ENCODE data around the gene UPP1. TPM values are rescaled to one million over a fixed set of nuclear protein-coding genes. Genes with fewer than 3 reads are reported as not detected.
A peak's percentile ranks its signal among the peaks of the same experiment; 100 is the strongest.

The UPP1 gene
- total RNA-seq, result 204 TPM

DNA sequence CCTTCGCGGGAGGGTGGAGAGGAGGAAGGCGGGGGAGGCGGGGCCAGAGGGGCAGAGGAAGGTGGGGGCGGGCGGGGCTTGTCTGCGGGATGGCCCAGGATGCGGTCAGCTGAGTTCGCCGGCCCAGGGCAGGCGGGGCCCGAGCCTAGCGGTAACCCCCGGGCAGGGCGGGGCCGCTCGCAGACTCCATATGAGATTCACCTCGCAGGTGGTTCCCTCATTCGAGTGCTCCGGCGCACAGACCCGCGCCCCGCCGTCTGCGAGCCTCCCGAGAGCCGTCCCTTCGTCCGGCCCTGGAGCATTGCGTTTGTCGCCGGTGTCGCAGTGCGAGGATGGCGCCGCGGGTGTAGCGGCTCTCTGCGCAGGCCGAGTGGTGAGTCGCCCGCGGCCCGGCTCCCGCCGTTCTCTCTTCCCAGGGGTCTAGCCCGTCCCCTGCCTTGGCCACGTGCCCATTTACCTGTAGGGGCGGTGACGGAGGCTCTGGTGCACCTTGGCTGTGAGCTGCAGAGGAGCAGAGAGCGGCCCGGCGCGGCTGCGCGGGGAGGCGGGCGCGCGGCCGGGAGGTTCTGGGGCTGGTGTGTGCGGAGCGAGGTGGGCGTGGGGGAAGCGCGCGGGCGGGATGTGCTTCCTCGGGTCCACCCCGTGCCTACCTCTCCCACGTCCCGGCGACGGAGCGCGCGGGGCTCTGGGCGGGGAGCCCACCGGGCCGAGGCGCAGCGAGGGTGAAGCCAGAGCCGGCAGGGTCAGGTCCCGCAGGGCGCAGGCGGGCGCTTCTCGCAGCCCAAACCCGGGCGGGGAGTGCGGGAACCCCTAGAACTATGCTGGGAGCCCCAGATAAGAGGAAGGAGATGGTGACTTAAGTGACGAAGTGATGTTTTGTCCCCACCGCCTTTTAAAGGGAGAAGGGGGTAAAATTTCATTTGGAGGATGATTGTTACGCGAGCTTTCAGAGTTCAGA is at the start of gene UPP1:
TSS of gene UPP1 (plus strand) at position 220 of the 958 bp plus-strand sequence. CDS start 5,519 bp downstream, outside the sequence.
- ATAC-seq, result peak; percentile 88

DNA sequence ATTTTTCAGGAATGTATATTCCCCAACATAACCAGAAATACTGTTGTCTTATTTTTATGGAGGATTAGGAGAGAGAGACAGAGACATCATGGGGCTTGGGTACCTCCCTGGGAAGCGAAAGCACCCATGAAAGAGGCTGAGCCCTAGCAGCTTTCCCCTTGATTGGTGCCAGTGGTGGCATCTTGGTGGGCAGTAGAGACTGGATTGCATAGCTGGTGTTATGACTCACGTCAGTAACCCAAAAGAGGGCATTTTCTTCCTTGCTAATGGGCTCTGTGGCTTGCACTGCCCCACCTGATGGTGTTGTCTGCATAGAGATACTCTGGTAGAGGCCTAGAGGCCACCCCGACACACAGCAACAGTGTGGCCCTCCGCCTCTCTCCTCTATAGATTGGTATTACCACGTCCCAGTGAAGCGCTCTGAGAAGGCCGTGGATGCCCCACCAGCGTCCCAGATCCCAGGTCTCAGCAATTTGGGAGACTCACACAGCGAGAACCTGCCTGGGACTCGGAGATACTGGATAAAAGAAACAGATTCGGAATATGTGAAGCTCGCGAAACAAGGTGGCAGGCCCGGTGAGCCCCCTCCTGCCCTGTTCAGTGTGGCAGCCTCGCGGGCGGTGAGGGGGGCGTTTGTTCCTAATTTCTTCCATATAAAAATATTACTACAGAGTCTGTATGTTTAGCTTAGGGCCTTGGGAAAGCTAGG is 48.0 kb upstream of the UPP1 start:
- ATAC-seq, result no peak

DNA sequence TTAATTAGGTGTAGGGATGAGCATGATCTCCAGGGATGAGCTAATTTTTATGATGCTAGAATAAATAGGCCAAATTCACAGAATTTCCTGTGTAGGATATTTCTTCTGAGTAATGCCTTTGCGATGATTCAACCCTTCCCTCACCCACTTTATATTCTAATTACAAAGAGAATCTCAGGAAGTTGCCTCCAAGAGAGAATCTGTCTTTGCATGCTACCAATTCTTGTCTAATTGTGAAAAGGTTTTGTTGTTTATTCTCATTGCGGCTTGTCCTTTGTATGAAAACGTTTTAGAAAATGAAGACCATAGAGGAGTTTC is 47.5 kb upstream of the UPP1 start:
- no peak for ATAC-seq

DNA sequence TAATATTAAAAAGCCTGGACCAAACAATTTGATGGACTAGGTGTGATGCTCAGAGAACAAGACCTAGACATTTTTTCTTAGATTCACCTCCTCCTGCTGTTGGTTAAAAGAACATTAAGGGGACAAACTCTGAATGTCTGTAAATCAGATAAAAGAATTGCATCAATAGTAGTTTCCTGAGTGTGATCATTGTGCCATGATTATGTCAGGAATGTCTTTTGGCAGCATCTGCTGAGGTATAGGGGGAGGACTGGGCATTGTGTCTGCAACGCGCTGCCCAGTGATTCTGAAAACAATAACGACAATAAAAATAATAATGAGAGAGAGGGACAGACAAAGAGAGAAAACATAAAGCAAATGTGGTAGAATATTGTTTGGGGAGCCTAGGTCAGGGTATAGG is 46.8 kb upstream of the UPP1 start:
- ATAC-seq, result no peak

DNA sequence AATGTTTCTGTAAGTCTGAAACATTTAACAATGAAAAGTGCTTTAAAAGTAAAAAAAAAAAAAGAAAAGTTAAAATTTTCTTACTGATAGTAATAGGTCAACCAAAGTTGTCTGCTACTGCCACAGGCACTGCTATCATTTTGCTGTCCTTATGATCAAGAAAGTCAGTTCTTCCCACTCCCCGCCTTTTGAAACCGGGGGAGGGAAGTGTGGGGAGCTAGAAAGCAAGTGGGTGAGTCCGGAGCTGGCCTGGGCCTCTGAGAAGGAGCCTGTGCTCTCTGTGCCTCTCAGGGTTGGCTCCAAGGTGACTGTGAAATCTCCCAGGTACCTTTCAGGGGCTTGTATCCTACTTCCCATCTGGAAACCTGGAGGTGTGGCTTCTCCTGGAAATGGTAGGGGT is 46.4 kb upstream of the UPP1 start:
- no peak for ATAC-seq

DNA sequence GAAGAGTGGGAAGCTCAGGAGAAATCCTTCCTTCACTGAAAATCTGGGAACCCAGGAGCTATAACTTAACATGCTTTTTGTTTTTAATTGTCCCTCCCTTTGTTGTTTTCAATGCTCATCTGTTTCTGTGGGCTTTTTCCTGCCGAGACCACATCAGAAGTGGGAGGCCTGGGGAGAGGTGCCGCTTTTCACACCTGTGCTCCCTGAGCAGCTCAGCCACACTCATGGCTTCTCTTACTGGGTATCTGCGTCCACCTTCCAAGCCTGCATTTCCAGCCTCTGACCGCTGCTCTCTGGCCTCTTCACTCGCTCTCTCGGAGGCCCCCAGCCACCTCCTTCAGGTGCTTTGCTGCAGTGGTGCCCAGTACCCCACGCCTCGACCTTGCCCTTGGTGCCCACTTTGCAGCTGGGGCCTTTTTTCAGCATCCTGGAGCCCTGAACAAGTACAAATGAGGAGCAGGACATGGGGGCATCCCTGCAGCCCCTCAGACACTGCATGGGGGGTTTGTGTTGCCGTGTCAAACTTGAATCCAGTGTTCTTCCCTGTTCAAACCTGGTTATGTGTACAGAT is 43.8 kb upstream of the UPP1 start:
- no peak for ATAC-seq

DNA sequence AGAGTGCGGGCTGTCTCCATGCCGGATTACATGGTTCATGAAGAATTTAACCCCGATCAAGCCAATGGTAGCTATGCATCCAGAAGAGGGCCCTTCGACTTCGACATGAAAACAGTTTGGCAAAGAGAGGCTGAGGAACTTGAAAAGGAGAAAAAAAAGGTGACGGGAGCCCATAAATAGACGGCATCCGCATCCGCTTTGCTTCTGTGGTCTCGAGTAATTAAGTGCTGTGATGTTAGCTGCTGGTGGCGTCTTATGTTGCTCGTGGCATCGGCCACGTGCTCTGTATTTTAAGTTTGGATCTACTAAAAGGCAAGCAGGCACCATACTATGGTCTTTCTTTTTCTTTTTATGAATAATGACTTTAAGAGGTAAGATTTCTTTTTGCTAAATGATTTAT is 42.6 kb upstream of the UPP1 start:
- ATAC-seq, result no peak

DNA sequence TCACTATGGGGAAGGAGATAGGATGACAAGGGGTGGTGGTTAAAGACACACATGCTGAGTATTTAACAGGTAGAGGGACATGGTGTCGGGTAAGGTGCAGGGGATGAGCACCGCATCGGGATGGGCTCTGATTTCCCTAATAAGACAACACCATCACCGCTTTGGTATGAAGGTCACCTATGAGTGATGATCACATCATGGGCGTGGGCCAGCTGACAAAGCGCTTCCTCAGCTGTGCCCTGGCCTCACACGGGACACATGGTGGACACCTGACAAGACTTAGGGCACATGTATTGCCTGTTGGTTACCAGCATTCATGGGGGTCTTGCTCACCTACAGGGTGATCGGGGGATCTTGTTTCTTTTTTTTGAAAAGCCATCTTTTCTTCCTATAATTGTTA is 41.0 kb upstream of the UPP1 start:
- ATAC-seq, result peak; percentile 89

DNA sequence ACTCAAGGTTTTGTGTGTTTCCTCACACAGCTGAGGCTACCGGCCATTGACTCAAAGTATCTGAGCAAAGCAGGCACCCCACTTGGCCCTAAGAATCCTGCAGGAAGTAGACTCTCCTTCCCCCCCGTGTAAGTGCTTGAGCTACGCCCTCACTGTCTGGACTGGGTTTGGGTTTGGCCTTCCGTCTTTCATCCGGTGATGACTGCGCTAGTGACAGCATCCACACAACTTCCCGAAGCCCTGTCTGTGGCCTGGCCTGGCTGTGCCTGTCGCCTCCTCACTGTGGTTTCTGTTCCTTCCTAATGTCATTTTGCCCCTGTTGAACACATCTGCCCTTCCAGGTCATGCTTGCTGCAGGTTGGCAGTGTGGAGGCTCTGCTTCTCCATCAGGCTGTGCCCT is 39.2 kb upstream of the UPP1 start:
- ATAC-seq, result peak; percentile 42

DNA sequence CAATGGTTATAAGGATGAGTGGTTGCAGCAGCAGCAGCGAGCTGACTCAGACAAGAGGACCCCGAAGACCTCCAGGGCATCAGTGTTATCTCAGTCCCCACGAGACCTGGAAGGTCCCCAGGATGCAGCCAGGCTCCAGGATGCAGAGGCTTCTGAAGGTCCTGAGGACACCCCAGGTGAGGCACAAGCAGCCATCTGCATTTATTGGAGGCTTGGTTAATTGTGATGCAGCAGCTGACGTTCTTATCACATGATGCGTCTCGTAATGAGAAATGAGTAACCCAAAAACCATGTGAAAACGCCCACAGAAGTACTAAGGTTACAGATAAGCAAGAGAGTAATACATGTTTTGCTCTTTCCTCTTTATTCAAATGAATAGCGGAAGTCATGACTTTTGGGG is 36.3 kb upstream of the UPP1 start:
- no peak for ATAC-seq

DNA sequence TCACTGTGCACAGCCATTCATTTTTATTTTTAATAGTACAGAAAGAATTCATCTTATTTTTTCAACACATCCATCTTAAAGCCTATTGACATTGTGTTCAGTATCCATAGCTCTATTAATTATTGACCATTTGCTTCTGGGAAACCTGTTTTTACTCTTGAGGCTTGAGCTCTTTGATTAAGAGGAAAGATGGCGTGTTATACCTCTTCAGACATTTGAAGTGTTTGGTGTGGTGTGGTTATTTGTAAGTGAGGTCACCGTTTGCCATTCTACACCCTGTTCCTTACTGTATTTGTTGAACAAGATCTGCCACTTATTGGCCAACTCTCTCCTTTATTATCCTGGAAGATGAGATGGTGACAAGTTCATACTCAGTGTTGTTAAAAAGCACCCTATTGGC is 35.3 kb upstream of the UPP1 start:
- ATAC-seq, result peak; percentile 94

DNA sequence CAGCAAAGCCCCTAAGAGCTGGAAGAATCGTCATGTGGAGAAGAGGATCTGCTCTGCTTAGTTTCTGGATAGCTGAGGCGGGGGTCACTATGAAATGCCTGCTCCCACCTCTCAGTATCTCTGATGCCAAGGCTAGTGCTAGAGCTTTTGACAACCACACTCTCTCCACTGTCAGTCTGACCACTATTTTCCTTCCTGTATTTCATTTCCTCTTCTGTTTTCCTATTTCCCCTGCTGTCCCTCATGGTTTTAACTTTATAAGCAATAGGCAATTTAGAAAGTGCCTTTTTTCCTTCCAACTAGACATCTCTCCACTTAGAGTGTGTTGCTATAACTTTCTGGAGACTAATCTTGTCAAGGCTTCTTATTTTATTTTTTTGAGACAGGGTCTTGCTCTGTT is 30.1 kb upstream of the UPP1 start:
- ATAC-seq, result no peak

DNA sequence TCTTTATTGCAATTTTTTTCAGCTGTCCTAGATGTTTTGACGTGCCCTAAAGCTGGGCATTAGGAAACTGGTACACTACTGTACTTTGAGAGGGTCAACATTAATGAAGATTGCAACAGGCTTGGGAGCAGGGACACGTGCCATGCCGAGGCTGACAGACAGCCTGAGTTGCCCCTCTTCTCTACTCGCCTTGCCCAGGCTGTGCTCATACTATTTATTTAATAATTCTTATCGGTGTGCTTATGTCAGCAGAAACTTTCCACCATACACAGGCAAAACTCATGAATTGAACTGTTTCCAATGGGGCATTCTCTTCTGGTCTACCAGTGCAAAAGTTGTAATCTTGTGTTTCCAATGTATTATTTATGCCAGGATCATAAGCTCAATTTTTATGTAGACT is 29.4 kb upstream of the UPP1 start:
- no peak for ATAC-seq

DNA sequence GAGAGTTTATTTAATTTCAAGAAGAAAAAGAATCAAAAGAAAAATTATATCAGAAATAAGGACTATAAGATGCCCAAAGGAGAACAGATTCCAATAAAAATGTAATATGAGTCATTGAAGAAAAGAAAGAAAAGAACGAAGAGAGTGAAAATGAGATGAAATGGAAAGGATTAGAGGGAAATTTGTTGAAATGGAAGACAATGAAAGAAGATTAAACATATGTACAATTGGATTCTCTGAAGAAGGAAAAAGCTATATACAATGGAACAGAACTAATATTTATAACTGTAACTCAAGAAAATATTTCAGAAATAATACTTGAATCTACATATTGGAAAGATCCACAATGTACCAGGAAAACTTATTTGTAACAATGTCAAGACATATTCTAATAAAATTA is 25.1 kb upstream of the UPP1 start:
- ATAC-seq, result no peak

DNA sequence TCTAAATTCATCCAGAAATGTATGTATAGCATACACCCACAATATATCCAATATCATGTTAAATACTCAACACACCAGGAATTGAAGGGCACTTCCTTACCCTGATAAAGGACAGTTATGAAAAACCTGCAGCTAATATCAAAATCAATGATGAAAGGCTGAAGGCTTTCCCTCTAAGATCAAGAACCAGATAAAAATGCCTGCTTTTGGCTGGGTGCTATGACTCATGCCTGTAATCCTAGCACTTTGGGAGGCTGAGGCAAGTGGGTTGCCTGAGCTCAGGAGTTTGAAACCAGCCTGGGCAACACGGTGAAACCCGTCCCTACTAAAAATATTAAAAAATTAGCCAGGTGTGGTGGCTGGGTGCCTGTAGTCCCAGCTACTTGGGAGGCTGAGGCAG is 21.6 kb upstream of the UPP1 start:
- ATAC-seq, result no peak

DNA sequence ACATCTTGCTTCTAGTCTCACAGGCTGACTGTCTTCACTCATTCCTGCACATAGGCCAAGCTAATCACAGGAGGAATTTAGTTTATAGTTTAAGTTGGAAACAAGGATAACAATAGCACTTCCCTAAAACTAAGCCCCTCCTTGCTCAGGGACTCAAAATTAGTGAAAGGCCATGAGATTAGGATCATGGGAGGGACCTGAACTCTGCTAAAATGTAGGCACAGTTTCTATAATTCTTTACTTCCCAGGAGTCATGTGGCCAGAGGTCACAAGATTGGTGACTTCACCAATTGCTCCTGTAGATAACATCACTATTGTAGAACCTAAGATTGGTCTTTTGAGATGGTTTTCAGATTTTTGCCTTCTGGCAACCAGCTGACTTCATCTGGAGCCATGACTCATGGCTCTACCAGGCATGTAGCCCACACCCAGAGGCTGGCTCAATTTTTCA is 14.8 kb upstream of the UPP1 start:
- ATAC-seq, result no peak

DNA sequence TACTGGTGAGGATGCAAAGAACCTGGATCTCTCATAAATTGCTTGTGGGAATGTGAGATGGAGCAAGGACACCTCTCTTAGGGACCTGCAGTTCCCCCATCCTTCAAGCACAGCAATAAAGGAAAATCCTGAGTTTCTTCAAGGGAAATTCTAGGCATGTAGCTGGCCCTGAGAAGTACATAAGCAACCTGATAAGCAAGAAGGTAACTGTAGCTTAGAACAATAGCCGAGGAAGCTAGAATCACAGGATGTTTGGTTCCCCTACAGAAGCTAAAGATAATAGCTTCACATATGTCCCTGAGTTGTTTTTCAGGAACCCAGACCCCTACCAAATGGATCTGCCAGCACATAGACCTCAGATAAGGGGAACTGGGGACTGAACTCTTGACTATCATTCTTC is 11.6 kb upstream of the UPP1 start:
- ATAC-seq, result no peak

DNA sequence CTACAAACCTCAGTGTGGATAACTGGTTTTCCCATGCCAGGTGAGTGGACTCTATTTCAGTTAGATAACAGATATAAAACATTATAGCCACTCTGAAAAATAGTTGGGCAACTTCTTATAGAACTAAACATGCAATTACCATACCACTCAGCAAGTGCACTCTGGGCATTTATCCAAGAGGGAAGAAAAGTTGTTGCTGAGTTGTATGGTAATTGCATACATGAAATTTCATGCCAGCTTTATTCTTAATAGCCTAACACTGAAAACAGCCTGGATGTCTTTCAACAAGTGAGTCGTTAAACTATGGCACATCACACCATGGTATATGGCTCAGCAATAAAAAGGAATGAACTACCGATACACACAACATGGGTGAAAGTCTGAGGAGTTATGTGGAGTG is 10.6 kb upstream of the UPP1 start:
- peak; percentile 42 for ATAC-seq

DNA sequence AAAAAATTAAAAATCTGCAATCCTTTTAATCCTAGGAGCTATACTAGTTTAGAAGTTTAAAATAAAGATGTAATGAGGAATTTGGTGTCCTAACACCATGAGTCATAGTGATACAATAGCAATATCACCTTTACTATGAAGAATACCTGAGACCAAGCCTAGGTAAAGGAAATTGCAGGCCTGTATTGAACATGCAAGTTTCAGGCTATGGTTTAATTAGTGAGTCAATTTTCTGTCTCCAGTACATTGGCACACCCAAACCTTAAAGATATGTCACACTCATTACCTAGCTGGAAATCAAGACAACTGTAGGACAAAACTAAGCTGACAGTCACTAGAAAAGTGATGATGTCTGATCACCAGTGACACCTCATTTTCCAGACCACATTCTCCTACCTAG is 6.7 kb upstream of the UPP1 start:
- ATAC-seq, result peak; percentile 75

DNA sequence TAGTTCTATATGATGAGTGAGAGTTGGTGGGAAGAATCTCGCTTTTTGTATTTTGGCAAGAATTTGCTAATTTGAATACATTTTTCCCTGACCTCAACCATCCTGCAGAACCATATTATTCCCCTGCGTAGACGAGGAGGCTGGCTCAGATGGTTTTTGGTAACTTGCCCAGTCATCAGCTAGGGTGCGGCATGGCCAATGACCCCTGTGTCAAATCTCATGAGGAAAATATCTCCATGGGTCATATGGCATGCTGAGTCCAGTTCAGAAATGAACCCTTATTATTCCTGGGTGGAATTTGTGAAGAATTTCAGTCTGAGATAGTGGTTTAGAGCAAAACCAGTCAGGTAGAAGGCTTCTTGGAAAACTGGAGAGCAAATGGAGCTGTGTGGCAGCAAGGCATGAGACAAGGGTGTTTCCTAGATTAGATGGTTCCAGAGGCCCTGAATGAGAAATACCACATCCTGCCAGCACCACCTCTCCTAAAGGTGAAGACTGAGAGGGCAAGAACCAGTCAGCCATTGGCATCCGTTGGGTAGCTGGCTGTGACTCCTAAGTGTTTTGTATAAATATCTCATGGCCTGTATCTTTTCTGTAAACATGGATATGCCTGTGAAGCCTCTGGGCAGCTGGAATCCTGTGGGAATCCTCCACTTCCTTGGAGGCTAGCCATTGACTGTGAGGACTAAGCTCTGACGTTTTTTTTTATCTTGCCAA is 5.8 kb upstream of the UPP1 start:
- ATAC-seq, result no peak

DNA sequence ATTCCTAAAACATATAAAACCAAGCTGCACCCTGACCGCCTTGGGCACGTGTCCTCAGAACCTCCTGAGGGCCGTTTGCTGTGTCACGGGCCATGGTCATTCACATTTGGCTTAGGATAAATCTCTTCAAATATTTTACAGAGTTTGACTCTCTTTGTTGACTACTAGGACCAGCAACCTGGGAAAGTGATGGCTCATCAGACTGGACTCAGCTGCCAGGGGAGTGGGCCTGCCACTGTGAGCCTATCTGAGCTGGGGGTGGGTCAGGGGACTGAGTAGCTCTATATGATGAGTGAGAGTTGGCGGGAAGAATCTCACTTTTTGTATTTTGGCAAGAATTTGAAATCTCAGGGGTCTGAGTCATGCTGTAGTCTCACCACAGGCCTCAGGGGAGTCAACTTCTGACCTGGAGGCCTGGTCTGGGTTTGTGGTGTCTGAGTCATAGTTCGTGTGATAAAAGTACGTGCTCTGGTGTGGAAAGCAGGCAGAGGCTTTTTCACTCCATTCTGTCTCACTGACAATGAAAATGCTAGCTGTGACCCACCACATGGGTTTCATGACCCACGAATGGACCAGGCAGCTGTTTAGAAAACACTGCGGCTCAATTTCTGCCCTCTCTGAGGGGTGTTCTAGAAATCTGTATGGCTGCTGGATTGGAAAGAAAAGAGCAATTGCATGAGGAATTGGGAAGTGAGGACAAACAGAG is 4.2 kb upstream of the UPP1 start:
- peak; percentile 54 for ATAC-seq

DNA sequence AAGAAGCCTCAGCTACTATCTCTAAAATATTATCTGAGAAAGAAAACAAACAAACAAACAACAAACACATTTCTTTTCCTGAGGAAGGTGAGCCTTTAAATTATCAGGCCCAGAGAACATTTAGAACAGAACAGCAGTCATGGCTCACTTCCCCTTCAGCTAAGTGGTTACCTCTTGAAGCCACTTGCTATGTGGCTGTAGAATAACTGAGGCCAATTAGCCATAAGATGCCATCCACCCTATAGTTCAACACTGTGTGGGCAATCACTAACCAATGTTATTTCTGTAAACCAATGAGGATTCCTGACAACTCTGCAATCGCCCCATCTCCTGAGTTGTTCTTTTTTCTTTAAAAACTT is 3.7 kb upstream of the UPP1 start:
- no peak for ATAC-seq

DNA sequence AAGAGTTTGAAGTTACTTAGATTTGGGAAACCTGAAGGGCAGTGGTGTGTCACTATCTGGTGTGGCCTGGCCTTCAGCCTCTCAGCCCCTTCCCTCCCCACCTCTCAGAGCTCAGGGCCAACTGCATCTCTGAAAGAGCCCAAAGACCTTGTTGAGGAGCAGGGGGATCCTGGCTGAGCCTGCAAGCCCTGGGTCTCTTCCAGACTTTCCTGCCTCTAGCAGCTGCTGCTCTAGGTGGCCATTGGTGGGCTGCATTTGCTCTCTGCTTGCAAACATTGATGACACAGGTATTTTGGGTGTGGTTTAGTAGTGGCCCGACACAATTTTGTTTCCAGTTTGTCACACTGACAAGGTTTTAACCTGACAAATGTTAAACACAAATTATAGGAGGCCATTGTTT is 3.1 kb upstream of the UPP1 start:
- ATAC-seq, result no peak
